GM12874 (cell line): ENCODE data around the gene PCSK6.

Experiments
- CTCF ChIP-seq: IDR thresholded peaks from 2 replicates; pipeline ENCODE4 v1.5.1; 2011; ENCODE audit warnings: low read depth, mild to moderate bottlenecking, control low read depth, low read length, moderate library complexity; ENCODE audit not compliant: insufficient read depth

The PCSK6 gene

GRCh38 chr15:101348015-101348414 is 141.5 kb downstream of the PCSK6 start:
- TF ChIP-seq CTCF, result no peak

GRCh38 chr15:101347454-101347853 is 142.1 kb downstream of the PCSK6 start:
- no peak for TF ChIP-seq CTCF

GRCh38 chr15:101346928-101347327 is 142.6 kb downstream of the PCSK6 start:
- TF ChIP-seq CTCF, result no peak

GRCh38 chr15:101342056-101342455 is 147.5 kb downstream of the PCSK6 start:
- no peak for TF ChIP-seq CTCF

- TF ChIP-seq CTCF, result no peak
Observed at GRCh38 chr15:101338502-101339057, 150.9 kb downstream of the PCSK6 start.

- no peak for TF ChIP-seq CTCF
Observed at GRCh38 chr15:101337976-101338375, 151.5 kb downstream of the PCSK6 start.

- no peak for TF ChIP-seq CTCF
Observed at GRCh38 chr15:101332061-101332467, 157.4 kb downstream of the PCSK6 start.
